HAP-1 (cell line): Measurements from ENCODE around the gene DDX28.

ENCODE experiments used
- DNase-seq, 2 experiments: peaks; one replicate each; pipeline ENCODE4 v3.0.0-alpha.2; 2016 to 2020; ENCODE audit warnings: low spot score in 2 of 2
- H3K27me3 ChIP-seq: fragments of 250-450 bp; sonication (Bioruptor Pico); 2 replicates; pipeline ENCODE4 v1.5.1; 2020; ENCODE audit warnings: low read depth, mild to moderate bottlenecking, moderate library complexity
- H3K36me3 ChIP-seq: fragments of 250-450 bp; sonication (Bioruptor Pico); replicated peaks from 2 replicates; pipeline ENCODE4 v1.5.1; 2020; ENCODE audit warnings: mild to moderate bottlenecking
- H3K4me1 ChIP-seq: fragments of 250-450 bp; sonication (Bioruptor Pico); 2 replicates; pipeline ENCODE4 v1.5.1; 2020; ENCODE audit warnings: mild to moderate bottlenecking
- H3K4me3 ChIP-seq: fragments of 250-450 bp; sonication (Bioruptor Pico); 2 replicates; pipeline ENCODE4 v1.5.1; 2020; ENCODE audit warnings: mild to moderate bottlenecking, moderate library complexity
- H3K9me3 ChIP-seq: fragments of 250-450 bp; sonication (Bioruptor Pico); 2 replicates; pipeline ENCODE4 v1.5.1; 2020; ENCODE audit warnings: mild to moderate bottlenecking, moderate library complexity
- in situ Hi-C: fragments of 300-500 bp; cut with MboI; formaldehyde crosslinking; loops from 3 replicates; pipeline ENCODE4 v1.14.3; 2020; ENCODE audit warnings: low sequenced_read_pairs, inconsistent platforms, mixed read lengths

The DDX28 gene, protein sequence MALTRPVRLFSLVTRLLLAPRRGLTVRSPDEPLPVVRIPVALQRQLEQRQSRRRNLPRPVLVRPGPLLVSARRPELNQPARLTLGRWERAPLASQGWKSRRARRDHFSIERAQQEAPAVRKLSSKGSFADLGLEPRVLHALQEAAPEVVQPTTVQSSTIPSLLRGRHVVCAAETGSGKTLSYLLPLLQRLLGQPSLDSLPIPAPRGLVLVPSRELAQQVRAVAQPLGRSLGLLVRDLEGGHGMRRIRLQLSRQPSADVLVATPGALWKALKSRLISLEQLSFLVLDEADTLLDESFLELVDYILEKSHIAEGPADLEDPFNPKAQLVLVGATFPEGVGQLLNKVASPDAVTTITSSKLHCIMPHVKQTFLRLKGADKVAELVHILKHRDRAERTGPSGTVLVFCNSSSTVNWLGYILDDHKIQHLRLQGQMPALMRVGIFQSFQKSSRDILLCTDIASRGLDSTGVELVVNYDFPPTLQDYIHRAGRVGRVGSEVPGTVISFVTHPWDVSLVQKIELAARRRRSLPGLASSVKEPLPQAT

DNA sequence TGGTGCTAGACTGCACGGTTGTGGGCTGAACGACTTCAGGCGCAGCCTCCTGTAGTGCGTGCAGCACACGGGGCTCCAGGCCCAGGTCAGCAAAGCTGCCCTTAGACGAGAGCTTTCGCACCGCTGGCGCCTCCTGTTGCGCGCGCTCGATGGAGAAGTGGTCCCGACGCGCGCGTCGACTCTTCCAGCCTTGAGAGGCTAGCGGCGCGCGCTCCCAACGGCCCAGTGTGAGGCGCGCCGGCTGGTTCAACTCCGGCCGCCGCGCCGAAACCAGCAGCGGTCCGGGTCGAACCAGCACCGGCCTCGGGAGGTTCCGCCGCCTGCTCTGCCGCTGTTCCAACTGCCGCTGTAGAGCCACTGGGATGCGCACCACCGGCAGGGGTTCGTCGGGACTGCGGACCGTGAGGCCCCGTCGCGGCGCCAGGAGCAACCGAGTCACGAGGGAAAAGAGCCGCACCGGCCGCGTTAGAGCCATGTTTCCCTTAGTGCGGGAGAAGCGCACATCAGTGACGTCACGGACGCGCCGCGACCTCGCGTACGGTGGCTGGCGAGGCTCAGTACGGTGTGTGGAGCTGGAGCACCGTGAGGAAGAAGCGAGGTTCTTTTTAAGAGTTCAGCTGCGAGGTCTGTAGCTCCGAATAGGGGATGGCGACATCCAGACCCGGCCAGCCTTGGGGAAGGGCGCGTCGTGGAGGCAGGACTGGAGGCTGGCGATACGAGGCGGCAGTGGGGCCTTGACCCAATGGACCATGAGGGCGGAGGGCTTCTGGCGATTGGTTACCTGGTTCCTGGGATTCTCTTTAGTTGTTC lies at the start of gene DDX28, which contains the start of gene DUS2:
Gene DDX28 (minus strand): TSS at position 505 of the 810 bp plus-strand sequence. CDS start 30 bp downstream, at position 475.
Gene DUS2 (plus strand): TSS at position 557 of the 810 bp plus-strand sequence. CDS start 14,740 bp downstream, outside the sequence.
- Histone ChIP-seq H3K36me3 (peaks cover 27% of the 10 kb centered on the region), H3K4me1 (peaks cover 11% of the 10 kb centered on the region), H3K27me3 (no peaks in the 10 kb centered on the region), H3K4me3 (peak within 1 kb of the TSS; percentile 91), H3K9me3 (no peaks in the 10 kb centered on the region)
- in situ Hi-C loops = no loop called here
- DNase-seq = peak; percentile 79 to 93

DNA sequence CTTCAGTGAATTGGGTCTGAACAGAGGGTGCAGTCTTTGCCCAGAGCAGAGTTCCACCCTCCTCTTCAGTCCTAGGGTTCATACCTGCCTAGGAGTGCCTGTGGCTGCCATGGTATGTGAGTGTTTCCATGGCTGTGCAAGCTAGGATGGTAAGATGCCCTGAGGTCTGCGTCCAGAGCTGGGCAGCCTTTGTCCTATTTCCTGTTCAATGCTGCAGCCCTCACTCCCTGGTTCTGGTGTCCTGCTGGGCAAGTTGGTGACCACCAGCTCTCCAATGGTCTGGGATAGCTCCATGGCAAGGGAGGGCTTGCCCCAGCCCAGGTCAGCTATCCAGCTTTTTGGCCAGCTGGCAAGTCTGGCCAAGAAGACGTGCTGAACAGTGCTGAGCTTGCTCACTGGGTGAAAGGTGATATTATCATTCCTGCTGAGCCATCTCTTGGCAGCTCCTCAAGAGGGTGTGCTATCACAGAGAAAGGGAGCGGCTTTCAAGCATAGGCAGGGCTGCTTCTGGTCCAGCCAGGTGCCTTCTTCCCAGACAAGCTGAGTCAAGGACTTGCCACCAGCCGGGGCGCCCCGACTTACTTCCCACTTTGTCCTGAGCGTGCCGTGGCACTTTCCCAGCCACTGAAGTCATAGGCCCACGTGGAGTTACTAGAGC lies 49.1 kb upstream of the DDX28 start:
- Histone ChIP-seq H3K4me3 (no peak overlapping the region), H3K36me3 (peaks cover 64% of the 10 kb centered on the region), H3K4me1 (no peaks in the 10 kb centered on the region), H3K9me3 (no peaks in the 10 kb centered on the region), H3K27me3 (no peaks in the 10 kb centered on the region)
- DNase-seq = no peak
- in situ Hi-C loops = no loop called here

DNA sequence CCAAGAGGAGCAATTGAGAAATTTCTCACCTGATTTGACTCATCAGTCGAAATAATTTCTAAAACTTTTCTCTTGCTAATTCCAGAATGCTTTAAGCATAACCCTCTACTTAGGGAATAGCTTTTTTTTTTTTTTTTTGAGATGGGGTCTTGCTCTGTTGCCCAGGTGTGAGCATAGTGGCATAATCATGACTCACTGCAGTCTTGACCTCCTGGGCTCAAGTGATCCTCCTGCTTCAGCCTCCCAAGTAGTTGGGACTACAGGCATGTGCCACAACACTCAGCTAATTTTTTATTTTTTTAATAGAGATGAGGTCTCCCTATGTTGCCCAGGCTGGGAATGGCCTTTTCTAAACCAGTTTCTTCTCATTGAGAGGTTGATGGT lies 48.5 kb upstream of the DDX28 start:
- Histone ChIP-seq H3K36me3 (peaks cover 65% of the 10 kb centered on the region), H3K9me3 (no peaks in the 10 kb centered on the region), H3K4me3 (no peak overlapping the region), H3K4me1 (no peaks in the 10 kb centered on the region), H3K27me3 (no peaks in the 10 kb centered on the region)
- in situ Hi-C loops = no loop called here
- no peak for DNase-seq

DNA sequence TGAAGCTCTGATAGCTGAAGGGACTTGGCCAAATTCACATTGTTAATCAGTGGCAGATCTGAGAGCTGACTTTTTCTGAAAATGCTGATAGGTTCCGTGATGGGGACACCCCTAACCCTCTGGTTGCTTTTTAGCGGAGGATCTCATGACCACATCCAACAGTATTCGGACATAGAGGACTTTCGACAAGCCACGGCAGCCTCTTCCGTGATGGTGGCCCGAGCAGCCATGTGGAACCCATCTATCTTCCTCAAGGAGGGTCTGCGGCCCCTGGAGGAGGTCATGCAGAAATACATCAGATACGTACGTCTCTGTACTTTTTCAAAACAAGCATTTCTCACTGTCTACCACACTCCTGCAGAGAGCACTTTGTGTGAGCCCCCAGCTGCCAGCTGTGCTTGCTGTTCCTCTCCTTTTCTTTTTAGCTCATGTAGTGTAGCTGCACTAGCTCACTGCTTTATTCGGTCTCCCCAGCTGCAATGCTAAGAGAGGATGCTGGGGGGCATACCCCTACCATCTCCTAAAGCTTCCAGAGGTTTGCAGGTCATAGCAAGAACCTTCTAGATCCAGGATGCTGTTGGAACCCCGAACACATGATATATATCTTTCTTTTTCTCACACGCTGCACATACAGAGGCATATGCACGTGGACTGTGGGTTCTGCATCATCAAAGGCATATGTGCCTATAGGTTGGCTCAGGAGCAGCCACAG lies 47.9 kb upstream of the DDX28 start:
- H3K36me3 ChIP-seq = peaks cover 65% of the 10 kb centered on the region
- H3K4me3 ChIP-seq = no peak overlapping the region
- no peaks in the 10 kb centered on the region for H3K4me1 ChIP-seq
- H3K27me3 ChIP-seq = no peaks in the 10 kb centered on the region
- in situ Hi-C loops = no loop called here
- H3K9me3 ChIP-seq = no peaks in the 10 kb centered on the region
- DNase-seq = no peak

DNA sequence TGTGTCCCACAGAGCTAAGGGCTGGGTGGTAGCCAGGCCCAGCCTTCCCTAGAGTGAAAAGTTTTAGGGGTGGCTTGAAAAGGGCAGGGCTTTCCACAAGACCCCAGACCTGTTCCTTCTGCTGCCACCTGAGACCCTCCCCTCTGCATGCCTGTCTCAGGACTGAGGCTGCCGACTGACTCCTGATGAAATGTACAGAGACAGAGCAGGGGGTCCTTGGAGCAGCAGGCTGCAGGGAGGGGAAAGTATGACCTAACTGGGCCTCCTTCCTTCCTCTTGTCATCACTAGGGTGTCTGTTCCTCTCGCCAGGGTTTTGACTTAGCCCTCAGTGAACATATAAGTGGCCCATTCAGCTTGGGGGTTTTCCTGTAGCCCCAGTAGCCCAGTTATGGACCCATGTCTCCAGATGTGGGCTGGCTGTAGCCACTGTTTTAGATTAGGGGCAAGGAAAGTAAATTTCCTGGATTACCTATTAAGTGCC lies 47.3 kb upstream of the DDX28 start:
- no peaks in the 10 kb centered on the region for H3K4me1 ChIP-seq
- peaks cover 65% of the 10 kb centered on the region for H3K36me3 ChIP-seq
- H3K27me3 ChIP-seq = no peaks in the 10 kb centered on the region
- no peaks in the 10 kb centered on the region for H3K9me3 ChIP-seq
- H3K4me3 ChIP-seq = no peak overlapping the region
- in situ Hi-C loops = no loop called here
- DNase-seq = no peak

DNA sequence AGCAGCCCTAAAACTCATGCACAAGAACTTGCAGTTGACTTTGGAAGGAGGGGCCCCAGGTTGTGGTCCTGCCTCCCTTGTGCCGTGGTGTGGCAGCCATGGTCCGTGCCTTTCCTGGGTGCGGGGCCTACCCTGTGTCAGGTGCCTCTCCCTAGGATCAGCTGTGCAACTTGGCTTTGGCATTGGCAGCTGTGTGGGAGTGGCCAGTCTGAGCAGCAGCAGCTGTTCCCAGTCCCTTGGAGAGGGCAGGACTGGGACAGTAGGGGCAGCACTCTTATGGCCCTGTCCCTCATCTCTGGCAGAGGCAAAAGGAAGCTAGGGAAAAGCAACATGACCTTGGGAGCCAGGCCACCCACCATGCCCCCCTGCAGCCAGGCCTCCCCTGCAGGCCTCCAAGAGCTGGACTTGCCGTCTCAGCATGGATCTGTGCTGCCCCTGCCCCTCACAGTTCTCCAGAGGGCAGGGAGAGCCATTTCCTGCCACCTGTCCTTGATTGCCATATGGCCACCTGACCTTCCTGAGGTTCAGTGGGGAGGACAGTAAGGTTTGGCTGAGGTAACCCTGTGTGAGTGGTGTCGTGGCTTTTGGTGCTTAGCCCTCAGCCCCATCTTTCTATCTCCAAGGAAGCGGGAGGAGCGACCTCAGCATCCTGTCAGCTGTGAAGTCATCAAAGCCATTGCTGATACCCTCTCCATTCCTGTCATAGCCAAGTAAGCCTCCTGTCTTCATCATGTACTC lies 46.6 kb upstream of the DDX28 start:
- in situ Hi-C loops = no loop called here
- Histone ChIP-seq H3K27me3 (no peaks in the 10 kb centered on the region), H3K4me1 (no peaks in the 10 kb centered on the region), H3K36me3 (peaks cover 66% of the 10 kb centered on the region), H3K9me3 (no peaks in the 10 kb centered on the region), H3K4me3 (no peak overlapping the region)
- DNase-seq = no peak

DNA sequence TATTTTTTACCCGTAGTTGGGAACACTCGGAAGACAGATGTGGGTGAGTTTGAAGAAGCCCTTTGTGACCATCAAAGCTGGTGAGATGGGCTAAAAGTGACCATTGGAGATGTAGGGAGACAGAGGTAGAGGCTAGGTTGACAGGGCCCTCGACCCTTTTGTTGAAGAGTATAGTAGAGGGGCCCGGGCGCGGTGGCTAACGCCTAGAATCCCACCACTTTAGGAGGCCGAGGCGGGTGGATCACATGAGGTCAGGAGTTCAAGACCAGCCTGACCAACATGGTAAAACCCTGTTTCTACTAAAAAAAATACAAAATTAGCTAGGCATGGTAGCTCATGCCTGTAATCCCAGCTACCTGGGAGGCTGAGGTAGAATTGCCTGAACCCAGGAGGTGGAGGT lies 45.9 kb upstream of the DDX28 start:
- Histone ChIP-seq H3K27me3 (no peaks in the 10 kb centered on the region), H3K9me3 (no peaks in the 10 kb centered on the region), H3K36me3 (peaks cover 62% of the 10 kb centered on the region), H3K4me3 (no peak overlapping the region), H3K4me1 (no peaks in the 10 kb centered on the region)
- no peak for DNase-seq
- in situ Hi-C loops = no loop called here

DNA sequence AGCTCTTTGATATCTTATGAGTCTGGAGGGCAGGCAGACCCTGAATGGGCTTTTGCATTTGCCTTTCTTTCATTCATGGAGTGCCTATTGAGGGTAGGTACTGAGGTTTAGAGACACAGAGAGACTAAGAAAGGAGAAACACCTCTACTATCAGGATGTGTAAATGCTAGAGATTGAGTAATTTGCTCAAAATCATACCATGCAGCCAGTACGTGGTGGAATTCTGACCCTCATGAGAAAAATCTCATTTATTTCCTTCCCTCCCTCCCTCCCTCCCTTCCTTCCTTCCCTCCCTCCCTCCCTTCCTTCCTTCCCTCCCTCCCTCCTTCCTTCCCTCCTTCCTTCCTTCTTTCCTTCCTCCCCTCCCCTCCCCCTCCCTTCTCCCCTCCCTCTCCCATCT lies 43.7 kb upstream of the DDX28 start:
- Histone ChIP-seq H3K4me1 (no peaks in the 10 kb centered on the region), H3K9me3 (no peaks in the 10 kb centered on the region), H3K36me3 (peaks cover 53% of the 10 kb centered on the region), H3K4me3 (no peak overlapping the region), H3K27me3 (no peaks in the 10 kb centered on the region)
- in situ Hi-C loops = no loop called here
- DNase-seq = no peak

DNA sequence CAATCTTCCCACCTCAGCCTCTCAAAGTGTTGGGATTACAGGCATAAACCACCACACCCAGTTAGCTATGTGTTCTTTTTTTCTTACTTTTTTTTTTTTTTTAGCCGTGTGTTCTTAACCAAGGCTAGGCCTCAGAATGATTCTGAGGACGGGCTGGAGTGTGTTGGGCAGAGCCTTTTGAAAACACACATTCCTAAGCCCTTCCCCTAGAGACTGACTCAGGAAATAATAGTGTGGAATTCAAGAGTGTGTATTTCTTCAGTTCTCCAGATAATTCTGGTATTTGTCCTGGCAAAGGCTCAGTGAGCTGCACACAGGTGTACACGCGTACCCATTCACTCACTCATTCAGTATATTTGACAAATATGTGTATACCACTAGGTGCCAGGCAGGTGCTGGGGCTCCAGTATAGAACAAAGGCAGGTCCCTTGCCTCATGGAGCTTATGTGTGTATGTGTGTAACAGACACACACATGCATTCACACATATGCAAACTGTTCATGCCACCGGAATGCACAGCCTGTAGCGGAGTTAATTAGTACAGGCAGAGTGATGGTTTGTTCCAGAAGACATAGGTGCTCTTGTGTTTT lies 42.8 kb upstream of the DDX28 start:
- Histone ChIP-seq H3K9me3 (no peaks in the 10 kb centered on the region), H3K36me3 (peaks cover 51% of the 10 kb centered on the region), H3K4me3 (no peak overlapping the region), H3K4me1 (no peaks in the 10 kb centered on the region), H3K27me3 (no peaks in the 10 kb centered on the region)
- no peak for DNase-seq
- in situ Hi-C loops = no loop called here

DNA sequence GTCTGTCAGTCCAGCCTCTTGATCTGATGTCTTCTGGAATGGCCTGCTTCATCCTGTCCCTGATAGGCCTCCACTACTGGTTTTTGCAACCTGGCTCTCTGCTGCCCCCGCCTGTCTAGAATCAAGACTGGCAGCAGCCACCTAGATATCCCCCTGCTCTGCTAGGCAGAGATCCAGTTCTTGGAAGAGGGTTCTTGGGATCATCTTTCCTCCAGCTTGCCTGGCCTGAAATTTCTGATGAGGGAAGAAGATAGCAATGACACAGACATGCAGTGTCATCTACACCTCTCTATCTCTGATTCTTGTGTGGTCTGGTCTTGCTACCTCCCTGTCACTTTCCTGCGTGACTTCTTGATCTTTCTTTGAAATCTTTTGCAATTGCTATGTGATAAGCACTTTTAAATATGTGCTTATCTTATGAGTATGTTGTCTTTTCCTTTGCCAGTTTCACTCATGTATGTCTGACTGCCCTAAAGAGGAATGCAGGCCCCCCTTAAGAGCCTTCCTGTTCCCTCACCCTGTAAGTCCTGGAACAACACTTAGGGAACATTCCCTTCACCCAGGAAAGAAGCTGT lies 41.8 kb upstream of the DDX28 start:
- in situ Hi-C loops = no loop called here
- DNase-seq = peak; percentile 48 to 81

DNA sequence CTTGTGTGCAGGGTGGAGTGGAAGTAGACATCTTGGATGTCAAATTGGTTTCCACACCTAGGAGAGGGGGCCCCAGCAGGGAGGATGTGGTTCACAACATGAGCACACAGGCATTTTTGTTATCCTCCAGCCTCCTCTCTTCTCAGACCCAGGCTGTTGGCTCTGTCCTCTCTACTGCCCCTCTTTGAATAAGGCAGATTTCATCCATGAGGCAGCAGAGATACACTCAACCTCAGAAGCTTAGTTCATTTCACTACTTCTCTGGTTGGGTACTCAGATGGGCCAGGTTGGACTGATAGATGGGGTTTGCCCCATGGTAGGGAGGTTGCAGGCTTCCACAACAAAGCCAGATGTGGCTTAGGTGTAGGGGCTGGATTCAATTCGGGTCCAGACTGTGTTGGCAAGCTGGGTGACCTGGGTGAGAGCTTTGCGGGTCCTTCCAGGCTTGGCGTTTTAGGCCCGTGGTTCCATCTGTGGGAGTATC lies 39.9 kb upstream of the DDX28 start:
- Histone ChIP-seq H3K4me1 (no peaks in the 10 kb centered on the region), H3K36me3 (peaks cover 40% of the 10 kb centered on the region), H3K27me3 (no peaks in the 10 kb centered on the region), H3K9me3 (no peaks in the 10 kb centered on the region), H3K4me3 (no peak overlapping the region)
- in situ Hi-C loops = no loop called here
- no peak for DNase-seq

More for the DNA sequence above, 41.8 kb upstream of the DDX28 start:
- Histone ChIP-seq H3K4me3 (no peak overlapping the region), H3K27me3 (no peaks in the 10 kb centered on the region), H3K4me1 (no peaks in the 10 kb centered on the region), H3K9me3 (no peaks in the 10 kb centered on the region), H3K36me3 (peaks cover 42% of the 10 kb centered on the region)

DNA sequence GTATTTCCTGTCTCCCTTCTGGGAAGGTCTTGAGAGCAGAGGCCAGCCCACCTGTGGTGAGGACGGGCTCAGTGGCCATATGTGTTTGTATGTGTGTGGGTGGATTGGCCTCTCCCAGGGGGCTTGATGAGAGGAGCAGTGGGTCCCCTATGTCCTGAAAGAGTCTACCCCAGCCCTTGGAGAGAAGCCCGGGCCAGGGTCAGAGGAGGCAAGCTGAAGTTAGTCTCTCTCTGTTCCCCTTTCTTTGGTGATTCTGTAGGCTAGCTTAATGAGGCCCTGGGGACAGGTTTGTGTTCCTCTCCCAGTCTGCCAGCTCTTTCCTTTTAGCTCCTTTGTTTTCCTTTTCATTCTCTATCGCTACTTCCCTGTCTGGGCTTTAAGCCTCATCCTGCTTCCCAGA lies 38.4 kb upstream of the DDX28 start:
- H3K27me3 ChIP-seq = no peaks in the 10 kb centered on the region
- H3K4me3 ChIP-seq = no peak overlapping the region
- no peak for DNase-seq
- H3K36me3 ChIP-seq = peaks cover 30% of the 10 kb centered on the region
- in situ Hi-C loops = no loop called here
- H3K9me3 ChIP-seq = no peaks in the 10 kb centered on the region
- no peaks in the 10 kb centered on the region for H3K4me1 ChIP-seq
